ENCODE measurements around the gene SEMA6B. TPM values are rescaled to one million over a fixed set of nuclear protein-coding genes. Genes with fewer than 3 reads are reported as not detected.
A peak's percentile ranks its signal among the peaks of the same experiment; 100 is the strongest.

The SEMA6B gene
- total RNA-seq, 3 donors from 2014 or later = 2.3 to 8.8 (median 3.2) TPM

DNA sequence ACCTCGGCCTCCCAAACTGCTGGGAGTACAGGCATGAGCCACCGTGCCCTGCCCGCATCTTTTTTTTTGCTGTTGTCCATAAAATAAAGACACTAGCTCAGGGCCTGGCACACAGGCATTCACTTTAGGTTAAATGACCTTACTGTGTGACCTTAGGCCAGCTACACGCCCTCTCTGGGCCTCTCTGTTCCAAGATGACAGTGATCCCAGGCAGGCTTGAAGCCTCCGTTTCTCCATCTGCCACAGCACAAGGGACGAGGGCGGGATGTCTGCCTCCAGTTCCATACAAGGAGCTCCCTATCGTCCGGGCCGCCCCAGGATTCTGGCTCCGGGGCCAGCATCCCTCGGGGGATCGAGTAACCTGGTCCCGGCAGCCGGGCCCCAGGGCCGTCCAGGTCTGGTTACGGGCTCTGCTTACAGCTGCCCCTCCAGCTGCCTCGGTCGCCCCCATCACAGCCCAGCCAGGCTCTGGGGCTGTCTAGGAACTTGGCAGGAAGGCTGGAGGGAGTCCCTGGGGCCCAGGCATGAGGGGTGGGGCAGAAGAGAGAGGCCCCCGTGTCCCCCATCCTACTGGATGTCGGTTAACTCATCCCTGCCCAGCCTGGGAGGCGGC lies 11.9 kb upstream of the SEMA6B start:
- Histone ChIP-seq H3K9me3 (no peaks in the 10 kb centered on the region), H3K4me1 (no peaks in the 10 kb centered on the region), H3K27ac (no peak overlapping the region), H3K36me3 (no peaks in the 10 kb centered on the region), H3K4me3 (no peak overlapping the region), H3K27me3 (peaks cover 0 to 24% of the 10 kb centered on the region in 2 donors)
- no peak for DNase-seq (ENCODE audit: low spot score in 2 of 2)
- intact Hi-C loops (cut with DNase I; ENCODE audit: low total_unique reads) = no loop called here
- no peak for TF ChIP-seq POLR2A (IDR thresholded peaks at IDR 0.05)
- TF ChIP-seq POLR2AphosphoS5 (IDR thresholded peaks at IDR 0.05) = no peak
- TF ChIP-seq, protein P1, sequence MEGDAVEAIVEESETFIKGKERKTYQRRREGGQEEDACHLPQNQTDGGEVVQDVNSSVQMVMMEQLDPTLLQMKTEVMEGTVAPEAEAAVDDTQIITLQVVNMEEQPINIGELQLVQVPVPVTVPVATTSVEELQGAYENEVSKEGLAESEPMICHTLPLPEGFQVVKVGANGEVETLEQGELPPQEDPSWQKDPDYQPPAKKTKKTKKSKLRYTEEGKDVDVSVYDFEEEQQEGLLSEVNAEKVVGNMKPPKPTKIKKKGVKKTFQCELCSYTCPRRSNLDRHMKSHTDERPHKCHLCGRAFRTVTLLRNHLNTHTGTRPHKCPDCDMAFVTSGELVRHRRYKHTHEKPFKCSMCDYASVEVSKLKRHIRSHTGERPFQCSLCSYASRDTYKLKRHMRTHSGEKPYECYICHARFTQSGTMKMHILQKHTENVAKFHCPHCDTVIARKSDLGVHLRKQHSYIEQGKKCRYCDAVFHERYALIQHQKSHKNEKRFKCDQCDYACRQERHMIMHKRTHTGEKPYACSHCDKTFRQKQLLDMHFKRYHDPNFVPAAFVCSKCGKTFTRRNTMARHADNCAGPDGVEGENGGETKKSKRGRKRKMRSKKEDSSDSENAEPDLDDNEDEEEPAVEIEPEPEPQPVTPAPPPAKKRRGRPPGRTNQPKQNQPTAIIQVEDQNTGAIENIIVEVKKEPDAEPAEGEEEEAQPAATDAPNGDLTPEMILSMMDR (IDR thresholded peaks at IDR 0.05) = no peak

- no peaks in the 10 kb centered on the region for H3K36me3 ChIP-seq
- TF ChIP-seq, protein P1 (IDR thresholded peaks at IDR 0.05) = no peak
- TF ChIP-seq POLR2AphosphoS5 (IDR thresholded peaks at IDR 0.05) = no peak
- TF ChIP-seq POLR2A (IDR thresholded peaks at IDR 0.05) = no peak
- H3K4me3 ChIP-seq = no peak overlapping the region
- DNase-seq (ENCODE audit: low spot score in 2 of 2) = no peak
- no peaks in the 10 kb centered on the region for H3K4me1 ChIP-seq
- no peak overlapping the region for H3K27ac ChIP-seq
- intact Hi-C loops (cut with DNase I; ENCODE audit: low total_unique reads) = no loop called here
- peaks cover 0 to 20% of the 10 kb centered on the region in 2 donors for H3K27me3 ChIP-seq
- no peaks in the 10 kb centered on the region for H3K9me3 ChIP-seq
Measured at GRCh38 chr19:4570916-4571304, 11.4 kb upstream of the SEMA6B start.

DNA sequence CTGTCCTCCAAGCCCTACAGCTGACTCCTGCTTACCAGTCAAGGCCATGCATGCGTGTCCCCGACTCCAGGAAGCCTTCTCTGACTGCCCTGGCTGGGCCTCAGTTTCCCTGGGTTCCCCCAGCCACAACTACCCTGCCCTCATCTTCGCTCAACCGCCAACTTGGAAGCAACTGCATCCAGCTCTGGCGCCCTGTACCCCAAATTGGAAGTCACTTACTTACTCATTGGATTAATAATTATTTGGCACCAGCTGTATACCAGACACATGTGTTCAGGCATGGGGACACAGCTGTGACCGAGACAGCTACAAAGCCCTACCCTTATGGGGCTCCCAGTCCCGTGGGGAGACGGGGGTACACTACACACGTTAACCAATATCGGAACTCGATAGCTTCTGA lies 10.9 kb upstream of the SEMA6B start:
- H3K9me3 ChIP-seq = no peaks in the 10 kb centered on the region
- no peak overlapping the region for H3K4me3 ChIP-seq
- H3K4me1 ChIP-seq = no peaks in the 10 kb centered on the region
- H3K36me3 ChIP-seq = no peaks in the 10 kb centered on the region
- no peak for DNase-seq (ENCODE audit: low spot score in 2 of 2)
- peaks cover 0 to 15% of the 10 kb centered on the region in 2 donors for H3K27me3 ChIP-seq
- no peak overlapping the region for H3K27ac ChIP-seq
- no peak for TF ChIP-seq POLR2AphosphoS5 (IDR thresholded peaks at IDR 0.05)
- no peak for TF ChIP-seq POLR2A (IDR thresholded peaks at IDR 0.05)
- TF ChIP-seq, protein P1 (IDR thresholded peaks at IDR 0.05) = no peak
- intact Hi-C loops (cut with DNase I; ENCODE audit: low total_unique reads) = no loop called here

DNA sequence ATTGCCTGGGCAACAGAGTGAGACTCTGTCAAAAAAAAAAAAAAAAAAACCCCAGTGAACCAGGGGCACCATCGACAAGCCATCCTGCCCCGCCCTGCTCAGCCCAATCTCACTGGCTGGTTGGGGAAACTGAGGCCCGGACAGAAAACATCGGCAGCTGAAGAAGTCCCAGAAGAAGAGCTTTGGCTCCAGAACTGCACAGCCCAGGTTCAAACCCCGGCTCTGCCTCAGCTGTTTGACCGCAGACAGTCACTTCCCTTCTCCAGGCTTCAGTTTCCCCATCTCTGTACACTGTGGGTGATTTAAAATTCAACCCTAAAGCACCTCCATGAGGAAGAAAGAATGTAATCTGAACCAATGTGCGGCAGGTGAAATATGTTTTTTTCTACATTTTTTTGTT lies 9.4 kb upstream of the SEMA6B start:
- Histone ChIP-seq H3K27ac (no peak overlapping the region), H3K4me3 (no peak overlapping the region), H3K4me1 (no peaks in the 10 kb centered on the region), H3K9me3 (no peaks in the 10 kb centered on the region), H3K36me3 (no peaks in the 10 kb centered on the region), H3K27me3 (peaks cover 0 to 6% of the 10 kb centered on the region in 2 donors)
- TF ChIP-seq, protein P1 (IDR thresholded peaks at IDR 0.05) = no peak
- TF ChIP-seq POLR2A (IDR thresholded peaks at IDR 0.05) = no peak
- no peak for TF ChIP-seq POLR2AphosphoS5 (IDR thresholded peaks at IDR 0.05)
- intact Hi-C loops (cut with DNase I; ENCODE audit: low total_unique reads) = no loop called here
- no peak for DNase-seq (ENCODE audit: low spot score in 2 of 2)

GRCh38 chr19:4567584-4568071 lies 8.1 kb upstream of the SEMA6B start:
- no peak overlapping the region for H3K4me3 ChIP-seq
- DNase-seq (ENCODE audit: low spot score in 2 of 2) = peak in 1 of 2 donors; percentile 66
- TF ChIP-seq, protein P1 (IDR thresholded peaks at IDR 0.05) = peak; percentile 45 to 59 (median 47)
- no peak for TF ChIP-seq POLR2AphosphoS5 (IDR thresholded peaks at IDR 0.05)

More at GRCh38 chr19:4567584-4568071, 8.1 kb upstream of the SEMA6B start:
- intact Hi-C loops (cut with DNase I; ENCODE audit: low total_unique reads) = no loop called here
- no peaks in the 10 kb centered on the region for H3K4me1 ChIP-seq
- peak overlapping the region in 1 of 2 donors; percentile 52 for H3K27ac ChIP-seq
- H3K27me3 ChIP-seq = peaks cover 0 to 6% of the 10 kb centered on the region in 2 donors
- no peaks in the 10 kb centered on the region for H3K36me3 ChIP-seq
- H3K9me3 ChIP-seq = no peaks in the 10 kb centered on the region

All from breast epithelium (tissue), 4 donors.